M059J (cell line): ENCODE measurements around the gene IRF2BPL. TPM values are rescaled to one million over a fixed set of nuclear protein-coding genes. Genes with fewer than 3 reads are reported as not detected.

Experiments used
- DNase-seq: peaks from one replicate; pipeline ENCODE4 v3.0.0-alpha.2; 2012; ENCODE audit warnings: low read depth
- total RNA-seq: library from RNA; depleted of rRNA; stranded (reverse); fragments of >200 nt; shearing (Covaris generic); gene quantifications from 2 replicates; pipeline ENCODE4 v1.2.3, GENCODE V29; 2014; rRNA removed

The IRF2BPL gene
- total RNA-seq, 1 experiment from 2014 or later: 31.7 TPM

- DNase-seq: no peak
Measured at GRCh38 chr14:76986231-76986565, 42.3 kb downstream of the IRF2BPL start.

GRCh38 chr14:76985540-76986230 lies 42.8 kb downstream of the IRF2BPL start:
- DNase-seq: peak; percentile 44

DNA sequence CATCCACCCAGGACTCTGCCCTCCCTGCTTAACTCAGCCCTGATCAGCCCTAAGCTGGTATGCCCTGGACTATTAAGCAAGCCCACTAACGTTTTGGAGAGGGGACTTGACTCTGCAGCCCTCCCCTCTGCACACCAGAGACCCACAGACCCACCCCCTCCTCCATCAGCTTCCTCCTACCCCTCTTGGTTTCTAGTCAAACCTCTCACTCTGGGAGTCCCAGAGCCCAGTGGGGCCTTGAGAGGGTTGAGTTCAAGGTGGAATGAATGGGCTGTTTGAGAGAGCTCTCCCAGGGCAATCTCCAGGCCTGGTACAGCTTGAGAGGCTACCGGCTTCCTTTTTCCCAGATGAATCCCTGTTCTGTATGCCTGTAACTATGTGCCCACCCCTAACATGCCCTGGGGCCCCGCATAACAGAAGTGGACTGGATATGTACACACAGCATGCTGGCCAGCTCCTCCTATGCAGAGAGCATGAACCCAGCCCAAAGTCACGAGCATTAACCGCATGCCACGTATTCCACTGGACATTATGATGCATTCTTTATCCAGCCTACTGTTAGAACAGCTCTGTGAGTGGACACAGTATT lies 43.6 kb downstream of the IRF2BPL start:
- DNase-seq: no peak

- DNase-seq: no peak
Measured at GRCh38 chr14:76984297-76984696, 44.2 kb downstream of the IRF2BPL start.

DNA sequence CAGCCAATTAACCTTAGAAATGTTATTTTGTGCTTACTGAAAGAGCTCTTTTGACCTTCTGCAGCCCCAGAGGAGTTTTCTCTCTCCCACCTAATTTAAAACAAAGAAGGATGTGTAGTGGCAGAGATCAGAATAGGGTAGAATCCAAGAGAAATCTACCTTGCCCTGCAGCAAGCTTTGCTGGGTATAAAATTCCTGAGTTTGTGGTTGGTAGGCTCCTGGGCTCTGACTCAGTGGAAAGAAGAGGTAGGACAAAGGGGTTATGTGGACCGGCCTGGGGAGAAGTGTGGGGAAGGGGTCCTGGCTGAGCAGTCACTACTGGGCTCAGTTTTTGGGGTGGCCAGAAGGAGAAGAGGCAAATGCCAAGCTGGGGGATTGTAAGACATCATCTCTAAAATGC lies 46.8 kb downstream of the IRF2BPL start:
- DNase-seq: no peak

DNA sequence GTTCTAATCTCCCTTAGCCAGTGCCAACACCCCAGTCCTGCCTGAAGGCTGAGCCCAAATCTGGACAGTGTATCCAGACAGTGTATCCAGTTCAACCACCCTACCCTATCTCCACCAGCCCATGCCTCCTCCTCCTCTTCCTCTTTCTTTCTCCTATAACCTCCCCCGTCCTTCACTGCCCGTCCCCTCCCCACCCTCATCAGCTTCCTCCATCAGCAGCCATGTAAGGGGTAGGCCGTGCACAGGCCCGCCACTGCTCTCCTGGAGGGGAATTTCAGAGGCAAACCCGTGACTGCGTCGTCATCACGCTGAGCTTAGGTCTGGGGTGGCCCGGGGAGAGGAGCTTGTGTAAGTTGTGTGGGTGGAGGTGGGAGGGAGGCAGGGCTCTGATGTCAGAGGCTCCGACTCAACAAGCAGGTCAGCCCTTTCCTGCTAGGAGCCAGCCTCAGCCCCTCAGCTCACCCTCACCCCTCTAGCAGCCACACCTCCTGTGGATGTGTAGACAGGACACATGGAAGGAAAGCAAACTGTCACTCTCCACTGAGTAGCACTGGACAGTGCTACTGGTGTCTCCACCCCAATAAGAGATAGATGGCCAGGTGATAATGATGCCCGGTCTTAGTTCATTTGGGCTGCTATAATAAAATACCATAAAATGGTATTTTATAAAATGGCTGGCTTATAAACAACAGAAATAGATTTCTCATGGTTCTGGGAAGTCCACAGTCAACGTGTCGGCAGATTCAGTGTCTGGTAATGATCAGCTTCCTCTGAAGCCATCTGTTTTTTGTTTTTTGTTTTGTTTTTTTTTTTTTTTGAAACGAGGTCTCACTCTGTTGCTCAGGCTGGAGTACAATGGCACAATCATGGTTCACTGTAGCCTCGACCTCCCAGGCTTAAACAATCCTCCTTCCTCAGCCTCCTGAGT lies 50.5 kb downstream of the IRF2BPL start:
- DNase-seq: no peak

DNA sequence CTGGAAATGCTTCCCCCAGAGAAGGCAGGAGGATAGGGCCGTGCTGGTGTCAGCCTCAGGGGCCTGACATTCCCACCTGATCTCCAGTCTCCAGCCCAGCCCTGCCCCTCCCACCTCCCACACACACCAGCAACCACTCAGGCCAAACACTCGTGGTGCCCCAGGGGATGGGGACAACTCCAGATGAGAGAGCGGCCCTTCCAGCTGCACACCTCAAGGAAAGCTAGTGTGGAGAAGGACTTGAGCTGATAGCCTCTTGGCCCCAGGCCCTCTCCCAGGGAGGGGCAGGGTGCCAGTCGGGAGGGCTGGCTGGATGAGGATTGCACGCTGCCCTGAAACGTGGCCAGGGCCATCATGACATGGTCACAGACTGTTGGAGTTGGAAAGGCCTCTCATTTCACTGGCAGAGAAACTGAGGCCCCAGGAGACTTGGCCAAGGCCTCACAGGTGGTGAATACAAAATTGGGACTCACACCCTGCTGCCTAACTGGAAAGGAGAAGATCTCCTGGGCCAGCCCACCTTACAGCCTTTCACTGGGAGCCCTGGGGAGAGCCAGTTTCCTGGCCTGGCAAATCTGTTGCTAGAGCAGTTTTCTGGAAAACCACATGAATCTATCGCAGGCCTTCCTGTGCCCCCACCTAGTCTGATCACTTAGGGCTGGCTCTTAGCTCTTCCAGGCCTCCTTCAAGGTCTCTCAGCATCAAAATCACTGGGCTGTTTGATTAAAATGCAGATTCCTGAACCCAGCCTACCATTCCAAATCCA lies 52.1 kb downstream of the IRF2BPL start:
- DNase-seq: no peak

DNA sequence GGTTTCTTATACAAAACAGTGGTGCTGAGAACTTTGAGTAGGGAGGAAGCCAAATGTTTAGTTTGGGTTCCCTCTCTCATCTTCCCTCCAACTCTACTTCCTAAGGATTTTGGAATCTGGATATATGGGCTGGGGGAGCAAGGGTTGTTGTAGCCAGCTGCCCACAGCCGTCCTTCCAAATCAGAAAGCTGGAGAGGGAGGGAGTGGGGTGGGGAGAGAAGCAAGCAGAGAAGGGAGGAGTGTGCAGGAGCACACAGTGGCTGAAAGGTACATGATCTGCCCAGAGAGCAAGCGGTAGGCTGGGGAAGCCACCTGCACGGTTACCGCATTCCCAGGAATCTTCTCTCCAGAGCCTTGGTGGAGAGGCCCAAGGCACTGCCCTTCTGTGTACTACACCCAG lies 52.7 kb downstream of the IRF2BPL start:
- DNase-seq: no peak

DNA sequence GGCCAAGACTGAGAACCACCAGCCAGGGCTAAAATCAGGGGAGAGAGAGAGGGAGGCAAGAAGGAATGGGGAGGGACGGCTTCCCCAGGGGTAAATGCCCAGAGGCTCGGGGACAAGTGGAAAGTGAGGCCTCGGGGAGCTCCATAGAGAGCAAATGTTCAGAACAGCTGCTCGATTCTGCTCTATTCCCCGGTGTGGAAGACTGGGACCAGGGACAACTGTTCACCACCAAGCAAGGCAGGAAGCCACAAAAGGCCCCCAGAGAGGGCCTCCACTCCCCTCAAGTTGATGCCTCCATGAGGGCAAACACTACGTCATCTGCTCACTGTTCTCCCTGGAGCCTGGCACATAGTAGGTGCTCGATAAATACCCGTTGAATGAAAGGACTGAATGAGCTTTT lies 53.5 kb downstream of the IRF2BPL start:
- no peak for DNase-seq

Other genes with a start within 250 kb of the IRF2BPL start
- 1.0 and 6.6 TPM in 2 replicates for gene ANGEL1, start 215.8 kb downstream of the IRF2BPL start, total RNA-seq
- not detected in 2 replicates for gene LRRC74A, start 202.3 kb downstream of the IRF2BPL start, total RNA-seq
- 14.2 and 19.2 TPM in 2 replicates for gene CIPC, start 69.5 kb upstream of the IRF2BPL start, total RNA-seq
- 0.02 TPM in 1 of 2 replicates, not detected in the other for gene ZDHHC22, start 113.1 kb upstream of the IRF2BPL start, total RNA-seq
- gene TMEM63C, start 153.1 kb upstream of the IRF2BPL start, total RNA-seq: 0.20 and 0.39 TPM in 2 replicates
- gene NGB, start 242.5 kb upstream of the IRF2BPL start, total RNA-seq: not detected in 2 replicates